ENCODE results near the gene BLVRB. TPM values are rescaled to one million over a fixed set of nuclear protein-coding genes. Genes with fewer than 3 reads are reported as not detected.
A peak's percentile ranks its signal among the peaks of the same experiment; 100 is the strongest.
"Not testable (repeated sequence)": the region's sequence is repeated elsewhere in the genome, so short reads cannot be mapped to it uniquely, and the experiment has no call there.

The BLVRB gene
- total RNA-seq, 1 donor from 2014 or later, result 57.4 TPM

DNA sequence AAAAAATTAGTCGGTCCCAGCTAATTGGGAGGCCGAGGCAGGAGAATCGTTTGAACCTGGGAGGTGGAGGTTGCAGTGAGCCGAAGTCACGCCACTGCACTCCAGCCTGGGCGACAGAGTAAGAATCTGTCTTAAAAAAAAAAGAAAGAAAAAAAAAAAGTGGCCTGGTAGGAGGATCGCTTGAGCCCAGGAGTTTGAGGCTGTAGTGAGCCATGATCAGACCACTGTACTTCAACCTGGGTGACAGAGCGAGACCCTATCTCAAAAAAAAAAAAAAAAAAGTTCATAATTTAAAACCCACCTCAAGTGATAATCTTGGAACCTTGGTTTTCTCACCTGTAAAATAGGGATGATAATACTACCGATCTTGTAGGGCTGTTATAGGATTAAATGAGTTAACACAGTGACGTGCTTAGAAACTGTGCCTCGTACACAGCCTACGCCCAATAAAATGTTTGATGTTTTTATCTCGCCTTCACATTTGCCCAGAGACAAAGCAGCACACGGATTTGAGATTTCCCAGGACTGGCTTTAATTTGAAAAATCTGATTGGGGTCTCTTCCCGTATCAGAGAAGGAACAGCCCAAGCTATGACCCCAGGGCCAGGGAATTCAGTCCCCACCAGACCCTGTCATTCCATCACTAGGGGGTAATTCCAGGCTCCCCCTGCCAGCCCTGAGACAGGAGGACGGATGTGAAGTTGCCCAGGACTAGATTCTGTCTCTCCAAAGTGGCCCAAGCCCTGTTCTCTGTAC is 43.4 kb downstream of the BLVRB start:
- no peak for DNase-seq

DNA sequence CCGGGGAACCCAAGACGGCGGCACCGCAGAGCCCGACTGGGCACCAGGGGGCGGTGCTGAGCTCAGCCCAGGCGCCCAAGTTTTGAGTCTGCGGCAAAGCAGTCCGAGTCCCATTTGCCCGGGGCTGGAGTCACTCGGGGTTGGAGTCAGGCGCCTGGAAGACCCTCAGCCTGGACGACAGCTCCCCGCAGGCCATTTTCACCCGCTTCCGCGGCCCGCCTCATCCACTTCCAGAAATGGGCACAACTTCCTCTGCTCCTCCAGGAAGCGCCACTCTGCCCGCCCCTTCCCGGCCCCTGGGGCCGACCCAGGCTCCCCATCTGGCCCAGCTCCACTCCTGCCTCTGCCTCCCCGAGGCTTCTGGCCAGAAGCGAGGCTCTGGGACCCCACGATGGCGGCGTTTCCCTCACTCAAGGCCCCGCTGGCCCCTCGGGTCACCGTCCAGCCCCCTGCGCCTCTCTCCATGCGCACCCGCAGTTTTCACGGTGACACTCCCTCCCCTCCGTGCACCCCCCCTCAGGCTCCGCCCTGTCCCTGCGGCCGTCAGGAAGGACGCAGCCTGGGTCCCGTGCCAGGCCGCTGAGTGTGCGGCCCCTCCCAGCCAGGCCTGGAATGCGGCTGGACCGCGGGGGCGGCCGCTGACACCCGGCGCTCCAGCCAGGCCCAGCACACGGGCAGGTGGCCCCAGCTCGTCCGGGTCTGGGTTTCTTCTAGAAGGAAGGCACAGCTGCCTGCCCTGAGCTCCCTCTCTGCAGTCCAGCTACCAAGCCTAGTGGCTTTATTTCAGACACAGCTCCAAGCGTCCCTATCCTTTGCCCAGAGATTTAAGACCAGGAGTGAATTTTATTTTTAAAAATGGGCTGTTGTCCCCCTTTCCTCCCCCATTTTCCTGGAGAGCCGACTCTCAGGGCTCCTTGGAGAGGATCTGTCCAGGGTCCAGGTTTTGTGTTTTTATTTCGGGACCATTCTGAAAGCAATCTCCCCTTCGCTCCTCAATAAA is 44.5 kb downstream of the BLVRB start:
- peak; percentile 97 for DNase-seq

DNA sequence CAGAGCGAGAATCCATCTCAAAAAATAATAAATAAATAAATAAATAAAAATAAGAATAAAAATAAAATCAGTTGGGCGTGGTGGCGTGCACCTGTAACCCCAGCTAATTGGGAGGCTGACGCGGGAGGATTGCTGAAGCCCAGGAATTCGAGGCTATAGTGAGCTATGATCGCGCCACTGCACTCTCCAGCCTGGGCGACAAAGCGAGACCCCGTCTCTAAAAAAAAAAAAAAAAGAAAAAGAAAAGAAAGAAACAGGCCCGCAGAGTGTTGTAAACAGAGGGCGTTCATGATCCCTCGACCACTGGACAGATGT is 45.1 kb downstream of the BLVRB start:
- DNase-seq, result no peak

DNA sequence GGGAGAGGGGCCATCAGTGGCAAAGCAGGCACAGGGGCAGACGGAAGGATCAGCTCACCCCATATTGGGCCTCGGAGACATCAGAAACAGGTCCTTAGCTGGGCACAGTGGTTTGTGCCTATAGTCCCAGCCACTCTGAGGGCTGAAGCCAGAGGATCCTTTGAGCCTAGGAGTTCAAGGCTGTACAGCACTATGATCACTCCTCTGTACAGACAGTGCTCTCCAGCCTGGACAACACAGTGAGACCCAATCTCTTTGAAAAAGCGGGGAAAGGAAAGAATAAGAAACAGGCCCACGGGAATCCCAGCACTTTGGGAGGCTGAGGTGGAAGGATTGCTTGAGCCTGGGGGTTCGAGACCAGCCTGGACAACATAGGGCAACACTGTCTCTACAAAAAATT is 45.8 kb downstream of the BLVRB start:
- DNase-seq, result no peak

DNA sequence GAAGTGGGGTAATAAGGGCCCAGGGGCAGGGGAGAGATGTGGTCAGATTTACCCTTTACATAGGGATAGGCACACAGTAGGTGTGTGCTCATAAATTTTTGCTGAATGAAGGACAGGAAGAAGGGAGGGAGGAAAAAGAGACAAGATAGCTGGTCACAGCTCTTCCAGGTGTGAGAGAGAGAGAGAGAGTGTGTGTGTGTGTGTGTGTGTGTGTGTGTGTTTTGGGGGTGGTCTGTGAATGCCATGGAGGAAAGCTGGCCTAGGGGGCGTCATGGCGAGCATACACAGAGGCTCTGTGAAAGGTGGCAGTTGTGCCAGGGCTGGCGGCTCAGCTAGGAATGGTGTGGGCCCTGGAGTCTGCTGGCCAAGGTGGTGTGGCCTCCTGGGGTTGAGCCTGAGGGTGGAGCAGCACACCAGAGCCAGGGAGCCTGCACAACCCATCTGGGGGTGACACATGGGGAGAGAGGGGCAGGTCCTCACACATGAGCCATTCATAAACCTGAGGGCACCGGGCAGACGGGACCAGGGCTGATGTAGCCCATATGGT is 46.4 kb downstream of the BLVRB start:
- DNase-seq, result no peak

DNA sequence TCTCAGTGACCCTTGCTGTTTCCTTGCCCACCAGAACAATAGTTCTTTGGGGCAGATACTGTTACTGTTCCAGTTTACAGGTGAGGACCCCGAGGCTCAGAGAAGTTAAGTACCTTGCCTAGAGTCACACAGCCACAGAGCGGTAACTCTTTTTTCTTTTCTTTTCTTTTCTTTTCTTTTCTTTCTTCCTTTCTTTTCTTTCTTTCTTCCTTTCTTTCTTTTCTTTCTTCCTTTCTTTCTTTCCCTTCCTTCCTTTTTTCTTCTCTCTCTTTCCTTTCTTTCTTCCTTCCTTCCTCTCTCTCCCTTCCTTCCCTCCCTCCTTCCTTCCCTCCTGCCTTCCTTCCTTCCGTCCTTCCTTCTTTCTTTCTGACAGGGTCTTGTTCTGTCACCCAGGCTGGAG is 47.5 kb downstream of the BLVRB start:
- no peak for DNase-seq

DNA sequence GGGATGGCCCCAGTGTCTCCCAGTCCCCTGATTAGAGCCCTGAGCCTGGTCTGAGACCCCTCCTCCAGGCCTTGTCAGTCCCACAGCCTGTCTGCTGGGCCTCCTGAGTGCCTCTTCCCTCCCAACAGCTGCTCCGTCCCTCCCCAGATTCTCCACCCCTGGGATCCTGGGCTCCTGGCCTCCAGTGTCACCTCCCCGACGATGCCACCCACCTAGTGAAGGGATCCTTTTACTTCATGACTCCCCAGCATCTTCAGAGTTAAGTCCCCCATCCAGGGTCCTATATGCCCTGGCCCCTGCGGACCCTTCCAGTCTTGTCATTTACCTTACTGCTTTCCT is 47.9 kb downstream of the BLVRB start:
- no peak for DNase-seq

DNA sequence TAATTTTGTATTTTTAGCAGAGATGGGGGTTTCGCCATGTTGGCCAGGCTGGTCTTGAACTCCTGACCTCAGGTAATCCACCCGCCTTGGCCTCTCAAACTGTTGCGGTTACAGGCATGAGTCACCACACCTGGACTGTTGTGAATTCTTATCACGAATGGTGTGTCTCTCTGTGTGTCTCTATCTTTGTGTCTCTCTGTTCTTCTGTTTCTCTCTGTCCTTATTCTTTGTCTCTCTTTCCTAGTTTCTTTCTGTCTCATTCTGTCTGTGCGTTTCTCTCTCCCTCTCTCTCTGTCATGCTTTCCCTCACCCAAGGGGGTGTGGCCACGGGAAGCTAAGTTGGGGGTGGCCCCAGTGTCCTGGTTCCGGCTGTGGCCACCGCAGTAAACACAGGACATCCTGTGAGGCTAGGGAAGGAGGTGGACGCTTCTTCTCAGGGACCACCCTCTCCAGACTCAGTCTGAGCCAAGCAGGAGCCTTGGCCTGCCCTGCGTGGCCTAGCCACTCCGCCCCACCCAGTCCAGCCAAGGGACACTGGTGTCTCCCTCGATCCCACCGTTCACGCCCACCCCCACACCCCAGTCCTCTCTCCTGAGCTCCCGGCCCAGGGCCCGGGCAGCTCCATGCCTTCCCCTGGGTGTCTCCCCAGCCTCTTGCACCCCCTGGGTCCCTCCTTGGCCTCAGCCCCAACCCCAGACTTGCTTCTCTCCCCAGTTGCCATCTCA is 48.5 kb downstream of the BLVRB start:
- DNase-seq, result peak; percentile 54

DNA sequence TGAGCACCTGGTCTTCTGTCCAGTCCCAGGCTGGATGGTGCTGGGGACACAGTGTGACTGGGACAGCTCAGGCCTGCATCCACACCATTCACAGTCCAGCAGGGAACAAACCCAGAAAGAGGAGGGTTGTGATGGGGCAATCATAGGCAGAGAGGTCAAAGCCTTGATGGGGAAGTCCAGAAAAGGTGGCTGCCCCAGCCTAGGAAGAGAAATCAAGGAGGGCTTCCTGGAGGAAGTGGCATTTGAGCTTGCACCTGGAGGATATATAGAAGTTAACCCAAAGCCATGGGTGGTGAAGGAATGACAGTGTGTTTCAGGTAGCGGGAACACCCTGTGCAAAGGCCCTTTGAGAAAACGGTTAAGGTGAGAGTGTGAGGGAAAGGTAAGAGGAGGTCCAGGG is 49.8 kb downstream of the BLVRB start:
- no peak for DNase-seq

DNA sequence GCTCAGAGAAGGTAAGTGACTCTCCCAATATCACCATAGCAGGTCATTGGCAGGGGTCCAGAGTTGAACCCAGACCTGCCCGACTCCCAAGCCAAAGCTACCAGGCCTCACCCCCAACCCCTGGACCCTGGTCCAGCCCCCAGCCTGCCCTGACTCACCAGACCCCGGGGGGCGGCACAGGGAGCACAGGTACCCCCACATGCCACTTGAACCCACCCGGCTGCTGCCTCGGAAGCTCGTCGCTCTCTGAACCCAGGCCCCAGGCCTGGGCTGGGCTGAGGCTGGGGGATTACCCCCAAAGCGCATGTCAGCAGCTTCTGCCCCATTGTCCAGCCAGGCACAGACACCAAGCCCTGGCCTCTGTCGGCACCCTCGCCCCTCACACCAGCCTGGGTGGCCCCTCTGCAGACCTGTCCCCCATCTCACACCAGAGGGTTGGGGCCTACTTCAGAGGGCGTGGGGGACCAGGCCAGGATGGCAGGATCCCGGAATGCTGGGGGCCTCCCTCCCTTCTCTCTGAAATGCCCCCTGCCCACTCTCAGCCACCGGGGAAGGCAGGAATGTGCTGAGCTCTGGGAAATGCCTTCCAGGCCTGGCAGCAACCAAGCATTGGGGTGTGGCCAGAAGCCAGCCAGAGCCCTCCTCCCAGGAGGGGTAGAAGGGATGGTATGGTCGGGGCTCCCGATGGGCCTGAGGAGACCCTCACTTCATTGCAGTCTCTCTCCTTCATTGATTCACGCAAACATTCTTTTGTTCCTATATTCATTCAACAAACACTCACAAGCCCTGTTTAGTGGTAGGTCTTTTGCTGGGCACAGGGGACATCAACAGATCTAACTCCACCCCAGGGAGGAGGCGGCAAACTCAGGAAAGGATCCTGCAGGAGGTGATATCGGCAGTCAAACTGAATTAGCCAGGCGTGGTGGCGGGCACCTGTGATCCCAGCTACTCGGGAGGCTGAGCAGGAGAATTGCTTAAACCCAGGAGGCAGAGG is 50.7 kb downstream of the BLVRB start:
- no peak for DNase-seq

DNA sequence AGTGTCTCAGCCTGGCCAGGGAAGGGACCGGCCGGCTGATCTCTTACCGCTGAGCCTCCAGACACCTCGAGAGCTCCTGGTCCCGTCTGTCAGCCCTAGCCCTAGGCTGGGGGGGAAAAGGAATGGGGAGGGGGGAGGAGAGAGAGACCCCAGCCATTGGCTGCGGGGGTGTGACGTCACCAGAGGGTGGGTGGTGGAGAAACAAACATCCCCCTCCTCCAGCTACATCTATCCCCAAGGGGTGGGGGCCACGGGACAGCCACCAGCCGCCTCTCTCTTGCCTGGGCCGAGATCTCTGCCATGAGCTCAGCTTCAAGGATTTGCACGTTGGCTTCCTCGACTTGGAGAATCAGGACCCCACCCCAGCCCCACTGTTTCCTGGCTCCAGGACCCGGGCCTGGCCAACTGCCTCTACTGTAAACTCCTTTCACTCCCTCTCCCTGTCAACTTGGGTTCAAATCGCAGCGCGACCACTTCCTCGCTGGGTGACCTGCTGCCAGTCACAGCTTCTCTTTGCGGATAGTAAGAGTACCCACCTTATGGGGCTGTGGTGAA is 52.2 kb downstream of the BLVRB start, which contains the start of gene PRX:
PRX (minus strand) TSS at position 88 of the 555 bp plus-strand sequence. CDS start 5,446 bp downstream, outside the sequence.
- DNase-seq, result peak; percentile 71

DNA sequence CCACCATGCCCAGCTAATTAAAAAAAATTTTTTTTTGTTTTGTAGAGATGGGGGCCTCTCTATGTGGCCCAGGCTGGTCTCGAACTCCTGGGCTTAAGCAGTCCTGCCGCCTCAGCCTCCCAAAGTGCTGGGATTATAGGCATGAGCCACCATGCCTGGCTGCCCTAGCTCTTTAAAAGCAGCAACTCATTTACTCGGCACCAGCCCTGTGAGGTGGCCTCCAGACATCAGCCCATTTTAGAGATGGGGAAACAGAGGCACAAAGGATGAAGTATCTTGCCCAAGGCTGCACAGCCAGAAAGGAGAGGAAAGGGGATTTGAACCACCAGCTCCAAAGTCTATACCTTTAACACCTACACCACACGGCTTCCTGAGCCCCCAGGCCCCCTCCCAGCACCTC is 52.7 kb downstream of the BLVRB start:
- no peak for DNase-seq

DNA sequence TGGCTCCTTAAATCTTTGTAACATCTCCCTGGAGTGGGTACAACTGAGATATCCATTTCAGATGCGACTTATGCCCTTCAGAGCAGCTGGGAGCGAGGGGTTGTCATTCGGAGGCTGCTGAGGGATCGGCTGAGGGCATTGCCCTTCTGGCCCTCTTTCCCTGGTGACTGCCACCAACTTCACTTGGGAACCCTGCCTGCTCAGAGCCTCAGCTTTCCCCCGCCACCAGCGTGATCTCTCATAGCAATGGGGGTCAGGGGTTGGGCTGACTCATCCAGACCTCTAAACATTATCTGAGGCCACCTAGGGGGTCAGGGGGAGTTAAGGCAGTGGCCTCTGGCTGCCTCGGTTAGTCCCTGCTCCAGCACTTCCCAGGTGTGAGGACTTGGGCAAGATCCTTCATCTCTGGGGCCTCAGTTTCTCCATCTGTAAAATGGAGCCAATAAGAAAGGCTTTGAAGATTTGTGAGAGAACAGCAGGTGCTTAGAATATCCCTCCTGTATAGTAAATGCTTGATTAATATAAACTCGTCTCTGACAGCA is 53.5 kb downstream of the BLVRB start:
- no peak for DNase-seq

DNA sequence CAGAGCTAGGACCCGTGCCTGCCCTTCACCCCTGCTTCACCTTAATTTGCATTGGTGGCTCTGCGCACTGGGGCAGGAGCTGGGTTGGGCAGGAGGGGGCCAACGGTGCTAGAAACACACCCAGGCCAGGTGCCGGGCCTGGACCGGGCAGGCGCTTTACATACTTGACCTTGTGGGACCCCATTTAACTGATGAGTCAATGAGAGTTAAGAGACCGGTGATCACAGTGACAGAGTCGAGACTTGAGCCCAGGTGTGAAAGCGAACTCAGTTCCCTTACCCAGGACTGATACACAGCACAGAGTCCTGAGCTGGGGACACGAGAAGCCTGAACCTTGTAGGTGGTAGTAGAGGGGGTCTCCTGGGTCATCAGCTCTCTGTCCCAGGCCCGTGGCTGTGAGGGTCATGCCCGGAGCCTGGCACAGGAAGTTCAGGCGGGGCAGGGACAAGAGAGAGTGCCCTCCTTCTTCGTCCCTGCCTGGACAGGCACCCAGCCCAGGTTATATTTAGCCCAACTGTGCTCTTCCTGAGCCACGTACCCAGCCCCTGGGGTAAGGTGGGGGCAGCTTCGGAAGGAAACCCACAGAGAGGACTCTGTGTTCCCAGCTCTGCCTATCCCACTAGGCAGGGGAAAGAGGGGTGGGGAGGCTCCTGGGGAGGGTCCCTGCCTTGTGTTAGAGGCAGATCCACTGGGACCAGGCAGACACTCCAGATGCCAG is 54.3 kb downstream of the BLVRB start:
- DNase-seq, result no peak

DNA sequence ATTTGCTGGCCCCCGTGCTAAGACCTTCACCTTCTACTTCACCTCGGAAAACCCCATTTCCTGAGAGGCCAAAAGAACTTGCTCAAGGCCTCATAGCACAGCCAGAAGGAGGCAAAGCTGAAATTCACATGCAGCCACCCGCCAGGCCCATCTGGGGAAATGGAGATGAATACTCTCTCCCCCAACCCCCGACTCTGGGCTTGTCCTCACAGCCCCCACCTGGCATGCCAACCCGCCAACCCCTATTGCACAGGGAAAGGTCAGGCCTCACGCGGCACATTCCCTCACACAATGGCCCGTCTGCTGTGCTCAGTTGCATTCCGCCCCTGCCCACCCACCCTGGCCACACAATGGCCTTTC is 55.5 kb downstream of the BLVRB start:
- DNase-seq, result no peak

DNA sequence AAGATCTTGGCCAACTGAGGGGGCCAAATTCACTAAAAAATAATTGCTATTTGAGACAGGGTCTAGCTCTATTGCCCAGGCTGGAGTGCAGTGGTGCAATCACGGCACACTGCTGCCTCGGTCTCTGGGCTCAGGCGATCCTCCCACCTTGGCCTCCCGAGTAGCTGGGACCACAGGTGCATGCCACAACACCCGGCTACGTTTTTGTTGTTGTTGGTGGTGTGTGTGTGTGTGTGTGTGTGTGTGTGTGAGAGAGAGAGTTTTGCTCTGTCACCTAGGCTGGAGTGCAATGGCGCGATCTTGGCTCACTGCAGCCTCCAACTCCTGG is 57.0 kb downstream of the BLVRB start:
- not testable (repeated sequence) for DNase-seq

DNA sequence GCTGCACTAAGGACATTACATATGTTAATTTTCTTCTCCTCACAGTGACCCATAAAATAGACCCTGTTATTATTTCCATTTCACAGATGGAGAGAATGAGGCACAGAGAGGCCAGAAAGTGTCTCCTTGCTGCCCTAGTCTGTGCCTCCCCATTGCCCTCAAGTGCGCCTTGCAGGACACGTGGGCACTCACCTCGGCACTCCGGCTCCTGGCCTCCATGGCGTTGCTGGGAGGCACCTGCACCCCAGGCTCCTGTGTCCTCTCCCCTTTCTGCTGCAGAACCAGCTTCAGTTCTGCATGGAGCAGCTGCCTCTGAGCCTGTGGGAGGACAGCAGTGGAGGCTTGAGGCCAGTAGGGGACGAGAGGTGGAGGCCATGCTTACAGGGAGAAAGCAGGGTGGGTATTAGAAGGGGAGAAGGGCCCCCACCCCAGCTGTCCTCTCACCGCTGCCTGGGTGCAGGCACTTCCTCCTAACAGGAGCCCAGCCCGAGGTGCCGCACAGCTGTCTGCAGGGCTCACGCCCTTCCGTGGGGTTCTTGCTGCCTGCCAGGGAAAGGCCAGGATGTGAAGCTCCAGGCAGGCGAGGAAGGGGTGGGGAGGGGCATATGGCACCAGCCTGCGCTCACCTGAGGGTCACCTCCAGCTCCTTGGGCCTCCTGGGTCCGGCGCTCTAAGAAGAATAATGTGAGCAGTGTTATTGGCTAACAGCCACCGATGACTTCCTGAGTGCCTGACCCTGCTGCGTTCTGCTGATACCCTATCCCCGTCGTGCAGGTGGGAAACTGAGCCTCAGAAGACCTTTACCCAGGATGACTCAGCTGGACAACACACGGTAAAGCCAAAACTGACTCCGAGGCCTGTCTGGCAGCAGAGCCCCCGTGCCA is 57.6 kb downstream of the BLVRB start:
- no peak for DNase-seq

DNA sequence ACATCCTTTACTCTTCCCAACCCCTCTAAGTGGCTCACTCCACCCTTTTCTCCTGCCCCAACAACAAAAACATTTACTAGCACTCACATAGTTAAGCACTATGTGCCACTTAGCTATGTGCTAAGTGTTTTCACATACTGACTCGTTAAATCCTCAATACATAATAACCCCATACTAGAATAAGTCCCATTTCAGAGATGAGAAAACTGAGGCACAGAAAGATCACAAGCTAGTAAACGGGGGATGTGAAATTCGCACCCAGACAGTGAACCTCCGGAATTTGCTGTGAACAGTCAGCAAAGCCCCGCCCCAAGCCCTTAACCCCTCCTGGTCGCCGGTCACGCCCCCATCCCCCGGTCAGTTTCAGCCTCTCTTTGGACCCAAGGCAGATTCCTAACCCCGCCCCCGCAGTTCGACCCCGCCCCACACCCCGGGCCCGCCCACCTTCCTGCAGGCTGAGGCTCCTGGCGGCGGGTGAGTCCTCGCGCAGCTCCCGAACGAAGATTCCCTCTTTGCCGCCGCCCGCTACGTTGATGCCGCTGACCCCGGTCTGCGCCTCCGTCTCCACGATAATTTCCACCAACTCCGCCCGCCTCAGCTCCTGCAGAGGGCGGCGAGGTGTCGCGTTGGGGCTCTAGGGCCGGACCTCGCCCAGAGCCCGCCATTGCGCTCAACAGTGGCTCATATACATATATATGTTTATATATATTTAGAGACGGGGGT is 62.1 kb downstream of the BLVRB start:
- peak; percentile 88 for DNase-seq
